ENCODE data around the gene PAF1.

- TF ChIP-seq EGR1 (IDR thresholded peaks at IDR 0.05) (no peak), FOXM1 (IDR thresholded peaks at IDR 0.05; ENCODE audit: borderline replicate concordance, low read depth) (no peak), TAF1 (IDR thresholded peaks at IDR 0.05; ENCODE audit: low read depth) (no peak), EP300 (IDR thresholded peaks at IDR 0.05; ENCODE audit: borderline replicate concordance) (no peak), ZBTB7A (IDR thresholded peaks at IDR 0.05; ENCODE audit: low read depth) (no peak), RAD21 (IDR thresholded peaks at IDR 0.05; ENCODE audit: low read depth) (no peak), TEAD4 (IDR thresholded peaks at IDR 0.05) (no peak), USF1 (IDR thresholded peaks at IDR 0.05) (no peak), MAX (IDR thresholded peaks at IDR 0.05) (no peak), REST (IDR thresholded peaks at IDR 0.05; ENCODE audit: low read depth) (no peak), TCF12 (IDR thresholded peaks at IDR 0.05; ENCODE audit: low read depth) (no peak), YY1 (IDR thresholded peaks at IDR 0.05; ENCODE audit: low read depth) (no peak), CREB1 (IDR thresholded peaks at IDR 0.05; ENCODE audit: low read depth) (no peak), NFIC (IDR thresholded peaks at IDR 0.05) (no peak)
Measured at GRCh38 chr19:39370735-39371134, 20.2 kb downstream of the PAF1 start.

Measured in Ishikawa (cell line).